Left hindlimb (tissue), 1 donor: ENCODE measurements around the gene MRPS26.
A peak's percentile ranks its signal among the peaks of the same experiment; 100 is the strongest.
"Not testable (repeated sequence)": the region's sequence is repeated elsewhere in the genome, so short reads cannot be mapped to it uniquely, and the experiment has no call there.

ENCODE experiments used
- DNase-seq: peaks from one replicate; pipeline ENCODE4 v3.0.0-alpha.2; 2018

MRPS26 gene

DNA sequence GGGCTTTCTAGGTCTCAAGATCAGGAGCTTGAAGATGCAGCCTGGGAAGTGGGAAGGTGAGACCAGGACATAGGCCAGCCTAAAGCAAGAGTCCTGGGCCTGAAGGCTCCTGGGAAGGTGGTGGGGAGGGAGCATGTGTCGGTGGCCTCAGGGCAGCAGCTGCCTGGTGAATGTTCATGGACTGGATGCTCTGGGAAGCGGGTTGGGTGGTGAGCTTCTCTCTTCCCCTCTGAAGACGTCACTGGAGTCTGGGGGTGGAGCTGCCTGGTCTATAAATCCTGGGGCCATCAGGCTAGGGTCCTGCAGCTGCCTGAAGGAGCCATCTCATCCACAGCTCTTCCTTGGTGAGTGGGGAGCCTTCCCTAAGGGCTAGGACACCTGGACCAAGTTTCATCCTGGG lies 2.5 kb upstream of the MRPS26 start, which contains the start of gene GNRH2:
Gene GNRH2, plus strand, starts transcription at position 301 of the 400 bp plus-strand sequence. CDS start 793 bp downstream, outside the sequence.
- DNase-seq: no peak

GRCh38 chr20:3044336-3044965 lies 1.4 kb upstream of the MRPS26 start:
- peak; percentile 53 for DNase-seq

DNA sequence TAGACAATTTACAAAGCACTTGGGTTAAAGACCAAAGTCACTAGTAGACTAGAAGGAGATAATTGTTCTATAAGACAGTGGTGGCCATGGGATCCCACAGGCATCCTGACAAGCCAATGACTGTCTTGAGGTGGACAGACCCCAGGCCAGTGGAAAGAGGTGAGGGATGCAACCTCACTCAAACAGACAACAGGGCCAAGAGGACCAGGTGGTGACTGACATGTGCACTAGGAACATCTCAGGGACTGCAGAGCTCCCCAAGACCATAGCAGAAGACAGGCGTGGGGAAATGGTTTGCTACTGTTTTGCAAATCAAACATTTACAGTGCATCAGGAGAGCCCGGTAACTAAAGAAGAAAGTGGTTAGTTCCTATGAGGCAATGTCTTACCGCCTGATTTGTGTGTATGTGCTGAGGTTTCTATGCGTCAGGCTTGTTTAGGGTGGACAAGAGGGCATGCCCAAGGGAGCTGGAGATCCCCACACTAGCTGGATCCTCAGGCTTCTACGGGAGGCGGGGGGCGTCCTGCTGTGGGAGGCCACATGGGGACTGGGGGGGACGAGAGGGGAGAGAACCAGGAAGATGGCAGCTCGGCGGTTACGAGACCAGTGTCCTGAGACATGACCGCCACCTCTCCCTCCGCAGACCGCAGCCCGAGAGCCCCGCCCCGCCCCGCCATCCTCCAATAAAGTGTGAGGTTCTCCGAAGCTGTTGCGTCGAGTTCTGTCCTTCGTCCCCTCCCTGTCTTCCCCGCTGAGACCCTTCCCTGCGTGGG lies 623 bp upstream of the MRPS26 start:
- no peak for DNase-seq

DNA sequence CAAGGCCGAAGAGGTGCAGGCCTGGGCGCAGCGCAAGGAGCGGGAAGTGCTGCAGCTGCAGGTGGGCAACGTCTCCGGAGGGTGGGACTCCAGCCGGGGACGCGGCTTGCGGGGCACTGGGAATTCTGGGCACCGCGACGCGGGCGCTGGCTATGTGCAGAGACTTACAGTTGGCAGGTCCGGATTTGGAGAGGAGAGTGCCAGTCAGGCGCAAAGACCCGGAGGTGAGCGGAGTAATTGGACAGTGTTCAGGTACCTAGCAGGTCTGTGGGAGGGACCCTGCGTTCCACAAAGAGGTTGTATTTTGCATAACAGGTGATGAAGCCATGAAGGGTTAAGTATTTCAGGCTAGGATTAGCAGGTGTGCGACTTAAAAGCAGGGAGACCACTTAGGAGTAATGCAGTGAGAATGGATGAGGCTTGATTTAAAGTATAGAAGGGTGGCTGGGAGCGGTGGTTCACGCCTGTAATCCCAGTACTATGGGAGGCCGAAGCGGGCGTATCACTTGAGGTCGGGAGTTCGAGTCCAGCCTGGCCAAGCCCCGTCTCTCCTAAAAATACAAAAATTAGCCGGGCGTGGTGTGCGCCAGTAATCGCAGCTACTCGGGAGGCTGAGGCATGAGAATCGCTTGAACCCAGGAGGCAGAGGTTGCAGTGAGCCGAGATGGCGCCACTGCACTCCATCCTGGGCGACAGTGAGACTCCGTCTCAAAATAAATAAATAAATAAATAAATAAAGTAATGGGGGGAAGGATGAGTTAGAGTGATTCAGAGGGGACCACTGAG lies 1.0 kb downstream of the MRPS26 start:
- peak; percentile 50 for DNase-seq

GRCh38 chr20:3047486-3048419 lies 1.9 kb downstream of the MRPS26 start:
- DNase-seq: no peak

DNA sequence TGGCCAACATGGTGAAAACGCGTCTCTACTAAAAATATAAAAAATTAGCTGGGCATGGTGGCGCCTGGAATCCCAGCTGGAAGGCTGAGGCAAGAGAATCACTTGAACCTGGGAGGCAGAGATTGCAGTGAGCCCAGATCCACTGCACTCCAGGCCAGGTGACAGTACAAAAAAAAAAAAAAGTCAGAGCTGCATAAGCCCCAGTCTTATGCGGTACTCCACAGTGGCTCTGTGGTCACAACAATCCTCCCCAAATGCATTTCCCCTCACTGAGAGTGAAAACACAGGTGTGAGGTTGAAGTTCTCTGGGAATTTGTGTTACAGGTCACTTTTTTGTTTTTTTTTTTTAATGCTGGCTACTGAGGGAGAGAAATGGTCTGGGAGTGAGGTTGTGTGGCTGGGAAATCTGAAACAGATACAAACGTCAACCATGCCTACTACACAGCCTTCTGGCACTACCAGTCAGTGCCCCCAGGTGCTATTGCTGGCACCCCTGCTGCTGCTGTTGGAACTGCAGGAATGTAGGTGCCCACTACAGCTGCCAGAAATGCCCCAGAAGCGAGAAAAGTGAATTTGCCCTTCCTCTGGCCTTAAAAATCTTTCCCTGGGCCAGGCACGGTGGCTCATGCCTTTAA lies 5.7 kb downstream of the MRPS26 start:
- no peak for DNase-seq

- DNase-seq: no peak
Observed at GRCh38 chr20:3059489-3059888, 13.6 kb downstream of the MRPS26 start.

- DNase-seq: not testable (repeated sequence)
Observed at GRCh38 chr20:3064119-3064518, 18.3 kb downstream of the MRPS26 start.

DNA sequence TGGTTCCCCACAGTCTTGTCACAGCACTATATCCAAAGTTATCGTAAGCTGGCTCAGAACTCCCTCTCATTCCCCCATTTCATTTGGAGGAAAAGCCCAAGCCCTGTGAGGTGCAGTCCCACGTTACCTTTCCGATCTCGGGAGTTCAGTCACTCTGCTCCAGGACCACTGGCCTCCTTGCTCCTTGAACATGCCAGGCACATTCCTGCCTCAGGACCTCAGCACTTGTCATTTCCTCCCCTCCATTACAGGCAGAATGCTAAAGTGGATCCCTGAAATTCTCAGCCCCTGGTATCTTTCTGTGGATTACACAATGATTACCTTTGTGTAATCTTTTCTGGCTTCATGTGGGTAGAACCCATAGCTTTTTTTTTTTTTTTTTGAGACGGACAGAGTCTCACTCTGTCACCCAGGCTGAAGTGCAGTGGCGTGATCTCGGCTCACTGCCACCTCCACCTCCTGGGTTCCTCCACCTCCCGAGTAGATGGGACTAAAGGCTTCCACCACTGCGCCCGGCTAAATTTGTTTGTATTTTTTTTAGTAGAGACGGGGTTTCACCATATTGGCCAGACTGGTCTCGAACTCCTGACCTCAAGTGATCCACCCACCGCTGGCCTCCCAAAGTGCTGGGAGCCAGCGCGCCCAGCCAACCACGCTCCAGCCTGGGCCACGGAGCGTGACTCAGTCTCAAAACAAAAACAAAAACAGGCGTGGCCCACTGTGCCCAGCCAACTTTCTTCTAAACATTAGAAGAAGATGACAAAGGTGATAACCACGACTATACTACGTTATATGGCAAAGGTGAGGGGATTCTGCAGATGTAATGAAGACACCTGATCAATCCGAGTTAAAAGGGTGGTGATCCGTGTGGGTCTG lies 21.5 kb downstream of the MRPS26 start:
- no peak for DNase-seq

DNA sequence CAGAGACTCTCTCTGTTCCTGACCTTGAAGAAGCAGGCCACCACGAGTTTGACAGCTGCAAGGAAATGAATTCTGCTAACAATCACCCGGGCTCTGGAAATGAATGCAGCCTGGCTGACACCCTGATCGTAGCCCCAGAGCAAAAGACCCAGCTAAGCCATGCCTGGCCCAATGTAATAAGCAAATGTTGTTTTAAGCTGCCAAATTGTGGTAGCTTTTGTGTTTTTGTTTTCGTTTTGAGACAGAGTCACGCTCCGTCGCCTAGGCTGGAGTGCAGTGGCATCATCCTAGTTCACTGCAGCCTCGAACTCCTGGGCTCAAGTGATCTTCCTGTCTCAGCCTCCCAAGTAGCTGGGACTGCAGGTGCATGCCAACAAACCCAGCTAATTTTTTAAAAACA lies 22.2 kb downstream of the MRPS26 start:
- no peak for DNase-seq

DNA sequence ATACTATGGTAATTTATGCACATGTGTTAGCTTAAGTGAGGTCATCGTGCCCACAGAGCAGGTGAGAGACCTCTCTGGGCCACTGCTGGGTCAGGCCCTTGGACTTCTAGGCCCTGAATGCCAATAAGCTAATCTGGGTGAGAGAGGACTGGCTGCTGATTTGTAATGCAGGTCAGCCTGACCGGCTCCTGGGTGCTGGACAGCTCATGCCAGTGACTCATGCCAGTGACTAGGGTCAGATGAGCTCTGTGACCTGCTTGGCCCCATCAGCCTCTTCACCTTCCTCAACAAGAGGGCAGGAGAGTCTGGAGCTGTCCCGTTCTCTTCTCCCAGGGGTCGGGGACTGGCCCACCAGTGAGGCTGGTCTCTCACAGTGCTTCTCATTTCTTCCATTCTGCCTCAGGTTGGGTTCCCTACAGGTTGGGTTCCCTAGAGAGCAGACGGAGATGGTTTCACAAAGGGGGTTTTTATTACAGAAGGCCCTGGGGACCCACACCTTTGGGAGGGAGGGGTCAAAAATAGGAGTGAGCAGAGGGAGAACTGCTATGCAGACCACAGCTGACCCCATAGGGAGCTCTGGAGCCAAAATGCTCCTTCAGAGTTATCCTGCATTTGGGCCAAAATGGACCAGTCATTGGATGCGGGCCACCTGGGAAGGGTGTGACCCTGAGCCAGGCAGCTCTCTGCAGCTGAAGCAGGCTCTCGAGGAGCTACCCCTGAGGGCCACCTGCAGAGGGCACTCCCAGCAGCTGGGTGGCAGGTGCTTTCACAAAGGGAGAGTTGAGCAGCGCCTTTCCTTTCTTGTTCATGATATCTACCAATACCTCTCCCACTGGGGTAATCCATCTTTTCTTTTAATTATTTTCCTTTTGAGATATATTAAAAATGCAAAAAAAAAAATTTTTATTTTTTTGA lies 23.4 kb downstream of the MRPS26 start:
- no peak for DNase-seq

DNA sequence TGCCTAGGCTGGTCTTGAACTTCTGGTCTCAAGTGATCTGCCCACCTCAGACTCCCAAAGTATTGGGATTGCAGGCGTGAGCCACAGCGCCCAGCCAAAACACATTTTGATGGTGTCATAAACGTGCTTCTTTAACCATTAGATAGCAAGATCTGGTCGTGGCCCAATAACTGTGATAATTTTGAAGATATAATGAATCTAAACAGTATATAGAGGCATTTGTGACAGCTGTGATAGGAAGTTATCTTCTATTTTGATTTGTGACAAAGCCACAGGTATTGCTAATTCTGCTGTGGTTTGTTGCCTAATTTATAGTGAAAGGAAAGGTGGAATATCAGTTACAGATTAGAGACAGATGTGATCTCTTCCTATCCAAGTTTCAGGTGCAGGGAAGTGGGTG lies 24.9 kb downstream of the MRPS26 start:
- DNase-seq: no peak

- no peak for DNase-seq
Observed at GRCh38 chr20:3071266-3071609, 25.4 kb downstream of the MRPS26 start.

GRCh38 chr20:3071610-3072529 lies 26.0 kb downstream of the MRPS26 start, which contains the start of gene OXT:
Gene OXT (plus strand): TSS chr20:3071620. CDS start chr20:3071656, 36 bp downstream.
- DNase-seq: peak; percentile 58

GRCh38 chr20:3072530-3073250 lies 26.8 kb downstream of the MRPS26 start:
- no peak for DNase-seq

DNA sequence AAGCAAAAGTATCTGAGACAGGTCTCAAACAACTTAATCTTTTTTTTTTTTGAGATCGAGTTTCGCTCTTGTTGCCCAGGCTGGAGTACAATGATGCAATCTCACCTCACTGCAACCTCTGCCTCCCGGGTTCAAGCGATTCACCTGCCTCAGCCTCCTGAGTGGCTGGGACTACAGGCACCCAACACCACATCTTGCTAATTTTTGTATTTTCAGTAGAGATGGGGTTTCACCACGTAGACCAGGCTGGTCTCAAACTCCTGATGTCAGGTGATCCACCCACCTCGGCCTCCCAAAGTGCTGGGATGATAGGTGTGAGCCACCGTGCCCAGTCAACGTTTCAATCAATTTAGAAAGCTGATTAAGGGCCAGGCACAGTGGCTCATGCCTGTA lies 27.4 kb downstream of the MRPS26 start:
- not testable (repeated sequence) for DNase-seq

DNA sequence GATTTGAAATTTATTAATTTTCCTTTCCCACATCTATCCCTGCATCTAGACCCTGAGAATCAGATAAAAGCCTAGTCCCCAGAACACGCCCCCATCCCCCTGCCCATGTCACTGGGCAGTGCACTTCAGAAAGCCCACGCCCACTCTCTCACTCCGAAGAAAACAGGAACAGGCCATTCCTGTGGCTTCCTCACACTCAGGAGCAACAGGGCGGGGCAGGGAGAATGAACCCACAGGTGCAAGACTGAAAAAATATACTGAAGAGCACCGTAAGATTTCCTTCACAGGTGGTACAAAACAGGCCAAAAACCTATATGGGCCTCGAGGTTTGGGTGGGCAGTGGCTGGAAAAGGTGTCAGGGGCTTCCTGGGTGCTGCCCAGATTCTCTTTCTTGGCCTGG lies 29.0 kb downstream of the MRPS26 start:
- DNase-seq: no peak

- not testable (repeated sequence) for DNase-seq
Observed at GRCh38 chr20:3075315-3075714, 29.5 kb downstream of the MRPS26 start.
